OCI-LY1 (cell line): ENCODE measurements around the gene OR5AK2.
"Not testable (repeated sequence)": the region's sequence is repeated elsewhere in the genome, so short reads cannot be mapped to it uniquely, and the experiment has no call there.

Source experiments
- H2AFZ ChIP-seq: fragments of 200-600 bp; sonication (generic), shearing (Covaris generic); 2 replicates; pipeline ENCODE4 v1.6.0; 2014; ENCODE audit warnings: antibody characterized with exemption, mild to moderate bottlenecking, low read length
- H3F3A ChIP-seq: fragments of 200-600 bp; sonication (generic), shearing (Covaris generic); 2 replicates; pipeline ENCODE4 v1.6.0; 2014; ENCODE audit warnings: mild to moderate bottlenecking, antibody characterized with exemption, low read length, moderate library complexity; ENCODE audit not compliant: insufficient read depth
- H3K27ac ChIP-seq: fragments of 200-600 bp; sonication (generic); 2 replicates; pipeline ENCODE4 v1.5.1; 2014; ENCODE audit warnings: low read length, mixed run types, mild to moderate bottlenecking, low read depth; ENCODE audit not compliant: poor library complexity, severe bottlenecking
- H3K27me3 ChIP-seq: fragments of 200-600 bp; sonication (generic); 2 replicates; pipeline ENCODE4 v1.6.0; 2014; ENCODE audit warnings: antibody characterized with exemption, mild to moderate bottlenecking, low read length, moderate library complexity; ENCODE audit not compliant: insufficient read depth
- H3K36me3 ChIP-seq: fragments of 200-600 bp; sonication (generic); 2 replicates; pipeline ENCODE4 v1.6.1; 2014; ENCODE audit warnings: mild to moderate bottlenecking, antibody characterized with exemption, low read length, moderate library complexity, mixed read lengths; ENCODE audit not compliant: insufficient read depth
- H3K4me1 ChIP-seq: fragments of 200-600 bp; sonication (generic); 2 replicates; pipeline ENCODE4 v1.5.1; 2014; ENCODE audit warnings: mild to moderate bottlenecking, low read length, moderate library complexity; ENCODE audit not compliant: insufficient read depth, severe bottlenecking
- H3K4me2 ChIP-seq: fragments of 200-600 bp; sonication (generic), shearing (Covaris generic); 2 replicates; pipeline ENCODE4 v1.6.1; 2014; ENCODE audit warnings: low read length
- H3K4me3 ChIP-seq: fragments of 200-600 bp; sonication (generic); 2 replicates; pipeline ENCODE4 v1.5.1; 2014; ENCODE audit warnings: low read length, low read depth, mild to moderate bottlenecking, mixed read lengths; ENCODE audit not compliant: poor library complexity, severe bottlenecking
- H3K79me2 ChIP-seq: fragments of 200-600 bp; shearing (Covaris generic); 2 replicates; pipeline ENCODE4 v1.6.1; 2016; ENCODE audit warnings: mixed run types, low read length, mixed read lengths; ENCODE audit not compliant: insufficient read depth
- H3K9ac ChIP-seq: fragments of 200-600 bp; sonication (generic), shearing (Covaris generic); 2 replicates; pipeline ENCODE4 v1.6.1; 2014; ENCODE audit warnings: mild to moderate bottlenecking, low read length, mixed read lengths
- H3K9me2 ChIP-seq: fragments of 200-600 bp; sonication (generic), shearing (Covaris generic); 2 replicates; pipeline ENCODE4 v1.6.1; 2014; ENCODE audit warnings: low read depth, mild to moderate bottlenecking, low read length, mixed read lengths
- H3K9me3 ChIP-seq: fragments of 200-600 bp; shearing (Covaris generic); 2 replicates; pipeline ENCODE4 v1.6.1; 2014; ENCODE audit warnings: low read length, mixed read lengths
- H4K20me1 ChIP-seq: fragments of 200-600 bp; sonication (generic), shearing (Covaris generic); 2 replicates; pipeline ENCODE4 v1.6.0; 2016; ENCODE audit warnings: mild to moderate bottlenecking, low read length; ENCODE audit not compliant: insufficient read depth
- EZH2 ChIP-seq: fragments of 200-600 bp; sonication (generic), shearing (Covaris generic); IDR thresholded peaks from 2 replicates; pipeline ENCODE4 v1.8.0; 2017; ENCODE audit warnings: borderline replicate concordance, mixed run types, mild to moderate bottlenecking, antibody characterized with exemption, low read length, moderate library complexity, mixed read lengths
- TF ChIP-seq, protein P1 (sequence below): fragments of 200-600 bp; sonication (generic), shearing (Covaris generic); IDR thresholded peaks from 2 replicates; pipeline ENCODE4 v1.5.1; 2017; ENCODE audit warnings: mild to moderate bottlenecking, antibody characterized with exemption, low read length, moderate library complexity, mixed read lengths

The OR5AK2 gene

DNA sequence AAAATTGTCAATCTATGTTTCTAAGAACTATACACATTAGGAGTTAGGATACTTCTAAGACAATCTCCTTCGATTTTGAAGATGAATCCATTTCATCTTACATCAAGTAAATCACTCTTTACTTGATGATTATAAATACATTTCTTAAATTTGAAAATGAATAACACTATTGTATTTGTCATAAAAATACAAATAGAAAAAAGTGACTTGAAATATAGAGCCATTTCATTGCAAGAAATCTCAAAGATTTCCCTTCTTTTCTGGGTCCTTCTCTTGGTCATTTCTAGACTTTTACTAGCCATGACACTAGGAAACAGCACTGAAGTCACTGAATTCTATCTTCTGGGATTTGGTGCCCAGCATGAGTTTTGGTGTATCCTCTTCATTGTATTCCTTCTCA lies at the start of gene OR5AK2:
OR5AK2 (plus strand) TSS at position 301 of the 400 bp plus-strand sequence; CDS start at position 301, 0 bp downstream.
- Histone ChIP-seq H3K27ac (no peak within 1 kb of the TSS), H3K4me3 (no peak within 1 kb of the TSS), H3K36me3 (no peaks in the 10 kb centered on the region), H3F3A (no peaks in the 10 kb centered on the region), H4K20me1 (no peaks in the 10 kb centered on the region), H2AFZ (no peak within 1 kb of the TSS), H3K4me2 (no peak within 1 kb of the TSS), H3K27me3 (no peaks in the 10 kb centered on the region), H3K4me1 (no peaks in the 10 kb centered on the region), H3K9me2 (no peaks in the 10 kb centered on the region), H3K79me2 (no peaks in the 10 kb centered on the region), H3K9ac (no peak within 1 kb of the TSS), H3K9me3 (no peaks in the 10 kb centered on the region)
- TF ChIP-seq, protein P1, sequence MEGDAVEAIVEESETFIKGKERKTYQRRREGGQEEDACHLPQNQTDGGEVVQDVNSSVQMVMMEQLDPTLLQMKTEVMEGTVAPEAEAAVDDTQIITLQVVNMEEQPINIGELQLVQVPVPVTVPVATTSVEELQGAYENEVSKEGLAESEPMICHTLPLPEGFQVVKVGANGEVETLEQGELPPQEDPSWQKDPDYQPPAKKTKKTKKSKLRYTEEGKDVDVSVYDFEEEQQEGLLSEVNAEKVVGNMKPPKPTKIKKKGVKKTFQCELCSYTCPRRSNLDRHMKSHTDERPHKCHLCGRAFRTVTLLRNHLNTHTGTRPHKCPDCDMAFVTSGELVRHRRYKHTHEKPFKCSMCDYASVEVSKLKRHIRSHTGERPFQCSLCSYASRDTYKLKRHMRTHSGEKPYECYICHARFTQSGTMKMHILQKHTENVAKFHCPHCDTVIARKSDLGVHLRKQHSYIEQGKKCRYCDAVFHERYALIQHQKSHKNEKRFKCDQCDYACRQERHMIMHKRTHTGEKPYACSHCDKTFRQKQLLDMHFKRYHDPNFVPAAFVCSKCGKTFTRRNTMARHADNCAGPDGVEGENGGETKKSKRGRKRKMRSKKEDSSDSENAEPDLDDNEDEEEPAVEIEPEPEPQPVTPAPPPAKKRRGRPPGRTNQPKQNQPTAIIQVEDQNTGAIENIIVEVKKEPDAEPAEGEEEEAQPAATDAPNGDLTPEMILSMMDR: no peak
- no peak for TF ChIP-seq EZH2

- H3K36me3 ChIP-seq, H3K9me3 ChIP-seq, H3K27me3 ChIP-seq, H4K20me1 ChIP-seq, H3F3A ChIP-seq, H3K4me1 ChIP-seq, H3K79me2 ChIP-seq, H3K27ac ChIP-seq, H3K4me3 ChIP-seq, H2AFZ ChIP-seq, H3K9me2 ChIP-seq, H3K9ac ChIP-seq, H3K4me2 ChIP-seq: not testable (repeated sequence)
Measured at GRCh38 chr11:56945526-56945925, 43.2 kb upstream of the OR5AK2 start.

- Histone ChIP-seq H3K27ac (no peak overlapping the region), H3K36me3 (no peaks in the 10 kb centered on the region)
Measured at GRCh38 chr11:56948991-56949515, 39.7 kb upstream of the OR5AK2 start.

DNA sequence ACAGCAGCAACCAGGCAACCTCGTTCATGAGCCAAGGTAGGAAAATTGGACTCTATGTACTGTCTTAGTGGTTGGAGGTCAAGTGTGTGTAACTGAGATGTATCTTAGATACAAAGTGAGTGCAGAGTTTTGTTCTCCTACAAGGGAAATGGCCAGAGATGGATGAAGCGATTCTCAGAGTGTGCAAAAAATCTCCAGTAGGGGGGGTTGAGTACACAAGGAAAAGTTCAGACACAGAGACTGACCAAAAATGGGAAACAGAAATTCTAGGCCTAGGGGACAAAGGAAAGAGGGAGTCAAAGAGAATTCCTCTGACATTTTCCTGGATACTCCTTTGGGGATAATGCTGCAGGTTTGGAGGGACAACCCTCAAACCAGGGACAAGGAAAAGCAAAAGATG lies 38.2 kb upstream of the OR5AK2 start:
- Histone ChIP-seq H3K79me2 (no peaks in the 10 kb centered on the region), H3K4me1 (no peaks in the 10 kb centered on the region), H3K27ac (no peak overlapping the region), H2AFZ (no peak overlapping the region), H3K36me3 (no peaks in the 10 kb centered on the region), H3F3A (no peaks in the 10 kb centered on the region), H3K9me2 (no peaks in the 10 kb centered on the region), H3K27me3 (no peaks in the 10 kb centered on the region), H4K20me1 (no peaks in the 10 kb centered on the region), H3K4me3 (no peak overlapping the region), H3K4me2 (no peak overlapping the region), H3K9ac (no peak overlapping the region), H3K9me3 (no peaks in the 10 kb centered on the region)
- TF ChIP-seq, protein P1: no peak
- no peak for TF ChIP-seq EZH2

More at GRCh38 chr11:56948991-56949515, 39.7 kb upstream of the OR5AK2 start:
- Histone ChIP-seq H3K4me2 (no peak overlapping the region), H3K27me3 (no peaks in the 10 kb centered on the region), H3K79me2 (no peaks in the 10 kb centered on the region), H4K20me1 (no peaks in the 10 kb centered on the region), H3K4me3 (no peak overlapping the region), H3K9me3 (no peaks in the 10 kb centered on the region), H3K9me2 (no peaks in the 10 kb centered on the region), H3F3A (no peaks in the 10 kb centered on the region), H3K9ac (no peak overlapping the region), H3K4me1 (no peaks in the 10 kb centered on the region), H2AFZ (no peak overlapping the region)
- no peak for TF ChIP-seq EZH2
- TF ChIP-seq, protein P1: no peak

GRCh38 chr11:56953907-56954306 lies 34.8 kb upstream of the OR5AK2 start:
- not testable (repeated sequence) for H3K79me2 ChIP-seq, H3K27me3 ChIP-seq, H2AFZ ChIP-seq, H3K4me3 ChIP-seq, H3K9ac ChIP-seq, H3K9me2 ChIP-seq, H4K20me1 ChIP-seq, H3K36me3 ChIP-seq, H3F3A ChIP-seq, H3K27ac ChIP-seq, H3K9me3 ChIP-seq, H3K4me1 ChIP-seq, H3K4me2 ChIP-seq
